ENCODE measurements around the gene CAMK1D.

CAMK1D gene

DNA sequence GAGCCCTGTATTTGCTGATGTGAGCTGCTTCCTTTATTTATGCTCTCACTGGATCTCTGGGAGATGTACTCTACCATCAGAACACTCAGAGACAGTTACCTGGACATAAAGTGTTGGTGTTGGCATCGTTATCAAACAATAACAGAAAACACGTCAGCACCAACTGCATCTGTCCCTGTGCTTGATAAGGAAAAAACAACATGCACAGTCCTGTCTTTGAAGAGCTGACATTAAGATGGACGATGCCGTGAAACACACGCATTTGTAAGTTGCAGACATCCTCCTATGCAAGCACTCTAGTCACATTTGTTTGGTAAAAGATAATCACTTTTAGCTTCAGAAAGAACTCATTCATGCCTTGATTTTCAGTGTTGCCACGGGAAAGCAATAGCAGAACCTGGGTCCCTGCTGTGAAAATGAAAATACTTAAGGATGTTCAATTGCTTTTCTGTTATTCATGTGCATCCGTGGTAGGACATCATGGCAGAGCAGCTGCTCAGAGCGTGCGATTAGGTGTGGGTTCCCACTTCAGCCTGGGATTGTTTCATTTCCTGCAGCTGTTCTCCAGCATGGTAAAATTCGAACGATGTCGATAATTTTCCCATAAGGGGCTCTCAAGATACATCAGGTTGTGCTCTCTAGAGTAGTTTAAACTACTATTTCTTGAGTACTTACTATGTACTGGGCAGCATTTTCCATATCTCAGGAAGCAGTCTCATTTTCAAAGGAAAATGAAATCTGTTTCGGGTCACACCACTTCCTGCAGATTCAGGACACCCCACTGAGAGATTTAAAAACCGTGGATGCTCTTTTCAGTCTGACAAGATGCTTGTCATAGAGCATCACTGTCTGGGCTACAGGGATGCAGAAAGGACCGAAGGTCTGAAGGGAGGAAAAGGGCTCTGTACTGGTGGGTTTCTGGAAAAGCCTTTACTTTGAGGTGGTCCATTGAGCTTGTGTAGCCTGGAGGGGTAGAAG, 248.7 kb downstream of the CAMK1D start:
- no peak for DNase-seq (ENCODE audit: low read depth)

DNA sequence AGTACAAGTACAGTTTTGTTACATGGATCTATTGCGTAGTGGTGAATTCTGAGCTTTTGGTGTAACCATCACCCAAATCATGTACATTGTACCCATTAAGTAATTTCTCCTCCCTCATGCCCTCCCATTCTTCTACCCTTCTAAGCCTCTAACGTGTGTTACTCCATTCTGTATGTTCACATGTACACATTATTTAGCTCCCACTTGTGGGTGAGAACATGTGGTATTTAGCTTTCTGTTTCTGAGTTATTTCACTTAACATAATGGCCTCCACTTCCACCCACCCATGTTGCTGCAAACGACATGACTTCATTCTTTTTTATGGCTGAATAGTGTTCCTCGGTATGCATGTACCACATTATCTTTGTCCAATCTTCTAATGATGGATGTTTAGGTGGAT, 251.3 kb downstream of the CAMK1D start:
- no peak for DNase-seq (ENCODE audit: low read depth)

DNA sequence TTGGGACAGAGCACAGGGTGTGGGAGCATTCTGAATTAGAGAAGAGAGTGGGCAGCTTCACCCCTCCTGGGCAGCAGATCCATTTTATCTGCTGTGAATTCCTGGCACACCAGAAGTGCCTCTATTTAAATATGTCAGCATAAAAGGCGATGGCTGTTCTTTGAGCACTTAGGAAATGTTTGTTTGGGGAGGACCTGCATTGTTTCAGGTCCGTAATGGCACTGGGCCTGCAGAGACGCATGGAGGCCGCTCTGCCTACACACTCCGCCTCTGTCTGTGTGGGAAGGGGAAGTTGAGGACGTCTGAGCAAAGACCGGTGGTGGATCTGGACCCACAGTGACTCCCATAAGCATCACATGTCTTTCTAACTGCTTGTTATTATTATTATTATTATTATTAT, 253.2 kb downstream of the CAMK1D start:
- no peak for DNase-seq (ENCODE audit: low read depth)

DNA sequence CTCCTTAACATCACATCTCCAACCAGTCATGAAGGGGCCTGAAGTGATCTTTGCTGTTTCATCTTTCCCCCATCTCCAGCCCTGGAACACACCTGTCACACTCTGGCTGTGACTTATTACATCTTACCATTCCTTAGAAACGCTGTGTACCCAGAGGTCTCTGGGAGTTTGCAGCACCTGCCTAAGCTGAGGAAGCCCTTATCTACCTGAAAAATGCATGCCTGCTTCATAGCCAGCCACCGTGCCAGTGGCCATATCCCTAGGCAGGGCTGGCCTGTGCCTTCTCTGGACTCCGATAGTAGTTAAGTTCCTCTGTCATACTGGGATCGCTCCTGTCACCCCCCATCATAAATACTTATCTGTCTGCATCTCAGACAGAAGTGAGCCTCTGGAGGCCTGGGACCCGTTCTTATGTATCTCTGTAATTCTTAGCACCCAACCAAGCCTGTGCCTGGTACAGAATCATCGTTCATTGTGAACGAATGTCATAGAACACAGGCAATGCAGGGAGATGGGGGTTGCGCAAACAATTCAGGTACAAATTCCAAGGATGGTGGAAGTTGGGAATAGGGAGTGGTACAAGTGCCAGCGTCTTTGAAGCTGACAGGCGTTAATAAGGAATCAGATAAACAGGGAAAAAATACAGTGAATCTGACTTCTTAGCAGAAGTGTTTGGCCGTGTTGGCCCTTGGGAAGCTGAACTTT, 254.6 kb downstream of the CAMK1D start:
- DNase-seq (ENCODE audit: low read depth) = no peak

DNA sequence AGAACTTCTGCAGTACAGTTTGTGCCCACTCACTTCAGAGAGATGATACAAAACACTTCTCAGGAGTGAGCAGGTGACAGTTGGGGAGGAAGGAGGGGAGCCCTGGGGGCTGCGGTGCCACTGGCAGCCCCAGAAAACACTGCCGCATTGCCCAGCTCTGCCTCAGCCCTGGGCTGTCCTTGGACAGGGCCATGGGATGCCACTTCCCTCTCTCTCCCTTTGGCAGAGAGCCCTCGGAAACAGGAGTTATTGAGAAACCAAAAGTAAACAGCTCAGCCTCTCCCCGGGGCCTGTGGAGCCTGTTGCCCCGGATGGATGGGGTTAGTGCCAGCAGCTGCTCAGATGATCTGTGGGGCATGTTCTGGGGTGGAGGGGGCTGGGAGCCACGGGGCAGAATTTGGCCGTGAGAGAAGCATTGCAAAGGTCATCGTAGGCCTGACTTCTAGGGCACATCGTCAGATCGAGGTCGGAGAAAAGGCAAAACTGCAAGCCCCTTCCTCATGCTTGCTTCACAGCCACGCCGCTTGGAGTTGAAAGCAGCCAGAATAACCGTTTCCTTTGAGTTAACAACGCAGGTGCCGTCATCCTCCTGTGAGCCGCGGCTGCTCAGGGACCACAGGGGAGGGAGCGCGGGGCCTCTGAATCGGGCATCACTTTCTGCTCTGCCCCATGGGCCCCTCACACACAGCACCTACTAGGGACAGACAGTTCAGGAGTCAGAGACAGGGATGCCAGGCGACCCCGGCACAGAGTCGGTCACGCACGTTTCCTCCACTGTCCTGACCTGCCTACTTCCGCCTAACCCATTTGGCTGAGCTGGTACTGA, 256.4 kb downstream of the CAMK1D start:
- peak; percentile 17 for DNase-seq (ENCODE audit: low read depth)

DNA sequence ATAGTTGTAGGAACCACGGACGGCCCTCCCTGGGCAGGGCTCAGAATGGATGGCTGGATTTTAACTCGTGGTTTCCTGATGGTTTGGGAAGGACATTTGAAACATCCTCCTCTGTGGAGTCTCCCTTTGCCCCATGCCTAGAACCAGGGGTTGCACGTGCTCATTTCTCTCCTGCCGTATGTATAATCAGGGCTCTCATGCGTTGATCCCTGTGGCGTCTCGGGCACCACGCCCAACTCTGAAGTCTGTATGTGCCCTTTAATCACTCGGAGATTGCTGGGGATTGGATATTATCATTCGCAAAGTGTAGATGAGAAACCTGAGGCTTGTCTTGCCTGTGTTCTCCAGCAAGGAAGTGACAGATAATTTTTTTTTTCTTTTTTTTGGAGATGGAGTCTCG, 257.1 kb downstream of the CAMK1D start:
- DNase-seq (ENCODE audit: low read depth) = no peak

DNA sequence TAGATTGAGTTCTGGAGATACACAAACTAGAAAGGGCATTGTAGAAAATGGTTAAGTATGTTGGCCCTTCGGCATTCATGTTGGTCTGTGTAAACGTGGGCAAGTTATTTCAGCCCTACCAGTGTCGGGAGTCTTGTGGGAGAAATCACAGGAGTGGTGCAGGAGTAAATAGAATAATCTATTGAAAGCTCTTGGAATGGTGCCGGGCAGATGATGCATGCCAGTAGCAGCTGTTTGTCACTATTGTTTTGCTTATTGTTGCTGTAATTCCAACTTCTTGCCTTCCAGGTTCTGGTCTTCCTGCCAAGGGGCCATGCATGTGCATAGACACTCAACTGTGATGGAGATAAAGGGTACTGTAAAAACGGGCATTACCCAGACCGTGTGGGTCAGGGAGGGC, 259.4 kb downstream of the CAMK1D start:
- no peak for DNase-seq (ENCODE audit: low read depth)

DNA sequence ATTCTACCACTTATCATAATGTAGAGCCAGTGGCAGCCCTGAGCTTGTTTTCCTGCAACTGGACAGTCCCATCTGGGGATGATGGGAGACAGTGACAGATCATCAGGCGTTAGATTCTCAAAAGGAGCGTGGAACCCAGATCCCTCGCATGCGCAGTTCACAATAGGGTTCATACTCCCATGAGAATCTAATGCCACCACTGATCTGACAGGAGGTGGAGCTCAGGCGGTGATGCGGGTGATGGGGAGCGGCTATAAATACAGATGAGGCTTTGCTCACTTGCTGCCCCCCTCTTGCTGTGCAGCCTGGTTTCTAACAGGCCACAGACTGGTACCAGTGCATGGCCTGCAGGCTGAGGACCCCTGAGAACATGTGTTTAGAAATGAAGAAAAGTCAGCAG, 260.1 kb downstream of the CAMK1D start:
- no peak for DNase-seq (ENCODE audit: low read depth)

DNA sequence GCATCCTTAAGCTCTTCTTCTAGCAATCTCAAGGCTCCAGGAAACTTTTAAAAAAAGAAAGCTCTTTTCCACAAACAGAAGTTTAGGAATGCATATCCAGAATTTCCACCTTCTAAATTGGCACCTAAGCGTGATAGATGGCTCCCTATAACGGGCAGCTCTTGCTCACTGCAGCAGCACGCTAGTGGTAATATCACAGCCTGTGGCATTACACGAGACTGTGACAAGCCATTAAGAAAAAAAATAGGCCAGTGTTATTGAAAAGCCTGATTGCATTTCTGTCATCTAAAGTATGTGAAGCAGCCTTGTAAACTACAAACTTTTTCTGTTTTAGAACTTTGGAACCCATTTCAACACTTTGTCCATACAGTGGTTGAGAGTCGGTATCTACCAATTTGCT, 263.8 kb downstream of the CAMK1D start:
- DNase-seq (ENCODE audit: low read depth) = no peak

DNA sequence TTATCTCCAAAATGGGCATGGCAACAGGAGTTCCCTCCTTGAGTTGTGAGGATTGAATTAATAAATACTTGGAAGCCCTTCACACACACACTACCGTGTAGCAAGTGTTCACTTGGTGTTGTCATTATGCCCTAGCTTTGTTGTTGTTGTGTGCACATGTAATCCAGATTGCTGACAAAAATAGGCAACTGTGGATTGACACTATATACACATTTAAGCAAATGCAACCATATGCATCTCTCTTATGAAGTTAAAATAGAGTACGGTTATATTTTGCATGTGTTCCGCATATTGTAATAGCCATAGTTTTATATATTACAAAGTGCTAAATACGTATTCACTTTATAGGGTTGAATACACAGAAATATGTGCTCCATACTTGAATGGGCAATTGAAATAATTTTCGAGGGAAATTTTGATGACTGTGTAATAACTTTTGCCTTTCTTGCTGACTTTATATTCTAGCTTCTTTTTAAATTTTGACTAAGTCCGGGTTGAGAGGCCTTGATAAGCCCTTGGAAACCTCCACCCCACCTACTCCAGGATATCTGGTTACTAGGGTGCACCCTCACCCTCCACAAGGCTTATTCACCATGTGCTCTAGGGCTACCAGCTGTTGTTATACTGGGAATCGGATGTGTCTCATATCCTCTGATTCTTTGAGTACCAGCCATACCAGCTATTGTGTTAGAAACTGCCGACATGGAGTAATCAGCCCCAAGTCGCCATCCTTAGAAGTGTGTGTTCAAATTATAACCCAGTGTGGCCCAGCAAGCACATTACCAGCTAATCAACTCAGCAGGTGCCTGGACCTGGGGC, 265.0 kb downstream of the CAMK1D start:
- no peak for DNase-seq (ENCODE audit: low read depth)

DNA sequence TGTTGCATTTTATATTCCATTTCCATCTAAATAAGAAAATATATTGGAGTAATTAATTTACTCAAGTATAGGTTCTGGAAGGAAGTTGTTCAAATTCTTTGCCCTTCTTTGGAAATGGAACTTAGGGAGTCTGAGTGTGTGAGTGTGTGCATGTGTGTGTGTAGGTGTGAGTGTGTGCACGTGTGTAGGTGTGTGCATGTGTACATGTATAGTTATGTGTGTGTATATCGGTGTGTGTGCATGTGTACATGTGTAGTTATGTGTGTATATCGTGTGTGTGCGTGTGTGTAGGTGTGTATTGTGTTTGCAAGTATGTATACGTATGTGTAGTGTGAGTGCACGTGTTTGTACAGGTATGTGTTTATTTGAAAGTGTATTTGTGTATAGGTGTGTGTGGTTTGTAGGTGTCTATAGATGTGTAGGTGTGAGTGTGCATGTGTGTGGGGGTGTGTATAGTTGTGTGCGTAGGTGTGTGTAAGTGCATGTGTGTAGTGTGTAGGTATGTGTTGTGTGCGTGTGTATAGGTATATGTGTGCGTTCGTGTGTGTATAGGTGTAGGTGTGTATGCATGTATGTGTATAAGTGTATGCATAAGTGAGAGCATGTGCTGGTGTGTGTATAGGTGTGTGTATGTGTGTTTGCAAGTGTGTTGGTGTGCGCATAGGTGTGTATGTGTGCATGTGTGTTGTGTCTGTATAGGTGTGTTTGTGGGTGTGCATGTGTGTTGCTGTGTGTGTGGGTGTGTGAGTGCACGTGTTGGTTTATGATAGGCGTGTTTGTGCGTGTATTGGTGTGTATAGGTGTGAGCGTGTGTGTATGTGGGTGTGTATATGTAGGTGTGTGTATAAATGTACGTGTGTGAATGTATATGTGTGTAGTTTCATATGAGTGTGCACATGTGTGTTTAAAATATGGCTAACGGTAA, 266.2 kb downstream of the CAMK1D start:
- no peak for DNase-seq (ENCODE audit: low read depth)

DNA sequence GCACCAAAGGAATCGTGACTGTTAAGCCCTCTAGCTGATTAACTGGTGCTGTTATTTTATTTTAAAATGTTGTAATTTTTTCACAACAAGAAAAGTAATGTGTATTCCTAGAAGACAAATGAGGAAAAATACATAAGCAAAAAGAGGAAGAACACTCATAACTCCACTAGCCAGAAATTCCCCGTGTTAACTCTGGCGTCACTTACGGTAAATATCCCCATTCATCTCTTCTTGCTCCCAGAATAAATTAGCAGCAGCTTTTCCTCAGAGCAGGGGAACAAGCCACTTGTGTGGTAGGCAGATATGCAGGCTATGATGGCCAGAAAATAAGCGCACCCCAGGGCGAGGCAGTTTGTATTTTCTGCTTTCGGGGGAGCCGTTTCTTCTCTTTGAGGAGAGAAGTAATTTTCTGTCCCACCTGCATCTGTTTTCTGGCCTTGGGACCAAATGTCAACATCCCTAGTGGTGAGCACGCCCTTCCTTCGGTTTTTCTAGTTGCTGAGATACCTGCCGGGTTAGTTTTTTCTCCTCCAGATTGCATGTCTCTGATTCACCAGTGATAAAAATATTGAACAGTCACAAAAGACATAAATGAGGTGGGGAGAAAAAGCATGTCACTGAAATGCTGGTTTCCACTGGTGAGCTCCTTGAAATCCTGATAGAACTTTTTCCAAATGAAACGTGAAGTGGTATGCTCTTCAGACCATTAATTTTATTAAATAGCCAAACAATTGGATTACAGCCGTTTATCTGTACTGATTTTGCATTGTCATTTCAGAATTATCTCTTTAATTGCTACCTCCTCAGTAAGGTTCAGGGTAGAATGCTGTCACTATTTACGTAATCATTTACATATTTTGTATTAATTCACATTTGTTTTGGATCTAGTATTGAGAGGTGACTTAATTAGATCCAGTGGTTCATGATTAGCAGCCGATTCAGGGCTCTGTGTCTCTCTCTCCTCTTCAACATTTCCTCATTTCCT, 268.1 kb downstream of the CAMK1D start:
- no peak for DNase-seq (ENCODE audit: low read depth)

DNA sequence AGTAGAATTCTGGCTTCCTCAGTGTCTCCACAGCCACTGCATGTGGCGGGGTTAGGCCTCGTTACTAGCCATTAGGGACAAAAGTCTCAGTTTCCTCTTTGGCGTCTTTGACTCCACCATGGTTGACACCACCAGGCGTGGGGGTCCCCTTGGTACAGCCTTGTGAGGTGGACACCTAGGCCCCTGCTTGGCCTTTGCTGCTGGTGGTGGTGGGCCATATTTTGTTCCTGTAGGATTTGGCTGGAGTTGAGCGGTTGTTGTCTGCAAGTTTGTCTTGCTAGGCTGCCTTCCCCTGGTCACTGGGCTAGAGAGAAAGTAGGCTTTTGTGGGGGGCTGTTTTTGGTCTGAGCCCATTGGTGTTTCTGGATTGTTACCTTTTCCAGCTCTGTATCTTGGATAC, 272.7 kb downstream of the CAMK1D start:
- DNase-seq (ENCODE audit: low read depth) = no peak

DNA sequence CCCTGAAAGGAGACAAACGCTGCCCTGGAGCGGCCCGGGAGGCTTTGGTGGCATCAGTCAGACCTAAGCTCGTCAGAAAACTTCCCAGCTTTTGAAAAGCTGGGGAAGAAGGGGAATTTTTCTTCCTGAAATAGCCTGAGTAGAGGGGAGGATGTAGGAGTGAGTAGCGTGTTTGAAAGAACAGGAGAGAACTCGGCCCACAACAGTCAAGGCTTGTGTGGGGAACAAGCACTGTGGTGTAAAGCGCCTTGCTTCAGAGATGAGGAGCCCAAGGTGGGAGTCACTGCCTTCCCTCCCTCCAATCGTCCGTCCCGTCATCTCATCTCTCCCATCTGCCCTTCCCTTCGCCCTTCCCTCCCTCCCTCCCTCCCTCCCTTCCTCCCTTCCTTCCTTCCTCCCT, 273.3 kb downstream of the CAMK1D start:
- DNase-seq (ENCODE audit: low read depth) = no peak

DNA sequence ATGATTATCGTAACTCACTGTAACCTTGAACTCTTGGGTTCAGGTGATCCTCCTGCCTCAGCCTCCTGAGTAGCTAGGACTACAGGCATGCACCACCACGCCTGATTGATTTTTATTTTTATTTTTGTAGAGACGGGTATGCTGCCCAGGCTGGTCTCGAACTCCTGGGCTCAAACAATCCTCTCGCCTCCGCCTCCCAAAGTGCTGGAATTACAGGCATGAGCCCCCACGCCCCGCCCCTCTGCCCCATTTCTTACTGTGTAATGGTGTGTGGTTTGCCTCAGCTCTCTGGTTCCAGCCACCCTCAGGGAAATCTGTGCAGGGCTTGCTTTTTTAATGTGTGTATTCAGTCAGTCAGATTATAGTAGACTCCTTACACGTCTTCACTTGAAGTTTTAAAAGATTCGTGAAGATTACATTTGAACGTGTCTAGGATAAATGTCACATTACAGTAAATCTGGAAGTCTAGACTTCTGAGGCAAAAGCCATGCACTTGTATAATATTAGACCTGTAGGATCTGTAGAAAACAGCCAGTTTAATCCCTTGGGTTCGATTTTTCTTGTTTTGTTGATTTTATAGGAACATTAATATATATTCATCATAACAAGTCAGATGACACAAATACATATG, 276.2 kb downstream of the CAMK1D start:
- no peak for DNase-seq (ENCODE audit: low read depth)

DNA sequence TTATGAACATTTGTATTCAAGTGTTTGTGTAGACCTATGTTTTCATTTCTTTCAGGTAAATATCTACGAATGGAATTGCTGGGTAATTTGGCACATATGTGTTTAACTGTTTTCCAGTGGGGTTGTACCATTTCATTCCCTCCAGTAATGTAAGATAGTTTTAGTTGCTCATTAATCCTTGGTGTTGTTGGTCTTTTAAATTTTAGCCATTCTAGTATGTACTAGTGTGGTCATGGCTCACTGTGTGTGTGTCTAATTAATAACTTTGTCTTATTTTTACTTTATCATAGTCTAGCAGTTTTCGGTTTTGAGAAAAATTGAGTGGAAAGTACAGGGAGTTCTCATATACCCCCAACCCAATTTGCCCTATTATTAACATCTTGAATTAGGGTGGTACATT, 278.8 kb downstream of the CAMK1D start:
- DNase-seq (ENCODE audit: low read depth) = no peak

DNA sequence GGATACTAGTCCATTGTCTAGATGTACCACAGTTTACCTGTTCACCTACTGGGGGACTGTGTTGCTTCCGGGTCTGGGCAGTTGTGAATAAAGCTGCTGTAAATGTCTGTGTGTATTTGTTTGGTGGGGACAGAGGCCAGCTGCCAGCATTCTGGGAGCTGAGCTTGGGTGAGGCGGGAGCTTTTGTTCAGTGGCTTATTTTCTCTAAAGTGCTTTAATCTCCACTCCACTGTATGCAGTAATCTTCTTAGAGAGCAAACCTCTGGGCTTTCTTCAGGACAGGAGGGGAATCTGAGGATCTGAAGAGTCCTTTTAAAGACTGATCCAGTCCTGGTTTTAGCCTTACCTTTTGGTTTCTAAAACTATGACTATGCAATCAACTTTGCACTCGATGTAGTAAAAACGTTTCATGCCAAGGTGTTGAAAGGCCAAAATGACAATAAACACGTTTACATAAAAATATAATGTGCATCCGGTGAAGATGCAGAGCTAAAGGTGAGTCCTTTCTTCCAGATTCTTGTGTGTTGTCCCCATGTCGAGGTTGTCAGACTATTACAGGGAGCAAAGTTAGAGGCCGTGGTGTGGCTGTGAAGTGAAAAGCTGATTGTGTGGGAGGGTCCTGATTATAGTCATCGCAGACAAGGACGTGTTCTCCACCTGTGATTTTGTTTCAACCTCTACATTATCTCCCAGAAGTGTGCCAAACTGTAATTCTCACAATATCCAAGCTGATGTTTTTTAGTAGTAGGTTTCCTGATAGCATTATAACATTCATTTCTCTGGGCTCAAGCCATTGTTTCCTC, 279.8 kb downstream of the CAMK1D start:
- DNase-seq (ENCODE audit: low read depth) = no peak

DNA sequence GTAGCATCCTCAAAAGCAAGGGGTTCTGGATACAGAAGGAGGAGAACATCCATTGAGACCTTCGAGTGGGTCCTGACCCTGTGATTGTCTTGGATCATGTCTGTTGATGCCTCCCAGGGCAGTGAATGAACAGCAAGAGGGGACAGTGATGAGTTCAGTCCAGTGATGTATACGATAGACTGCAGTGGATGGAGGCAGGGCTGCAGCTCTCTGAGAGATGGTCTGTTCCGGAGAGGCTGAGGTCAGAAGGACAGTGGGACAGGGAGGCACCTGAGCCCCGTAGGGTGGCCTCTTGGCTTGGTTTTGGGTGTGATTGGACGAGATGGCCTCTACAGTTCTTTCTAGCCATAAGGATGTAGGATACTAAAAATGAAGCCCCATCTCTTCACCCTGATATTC, 280.4 kb downstream of the CAMK1D start:
- DNase-seq (ENCODE audit: low read depth) = no peak
